Stimulated activated memory B cell treated with anti-CD40 and anti-IgM and Interleukin-4, amounts not matched to agents 10 μg/mL and 1 μg/mL and 100 μg/mL, for 72 hours (primary cell): Measurements from ENCODE around the gene GABRR3.
A peak's percentile ranks its signal among the peaks of the same experiment; 100 is the strongest.

Source experiments
- ATAC-seq: fragments of 150-1000 bp; cut with Tn5 transposase; 2 replicates; pipeline ENCODE4 v1.10.0; 2021
- H3K27ac Mint-ChIP-seq: one replicate; pipeline ENCODE4 v1.8.0; 2022; ENCODE audit warnings: mild to moderate bottlenecking, mixed read lengths
- H3K27me3 Mint-ChIP-seq: one replicate; pipeline ENCODE4 v1.8.0; 2022; ENCODE audit warnings: mixed read lengths
- H3K36me3 Mint-ChIP-seq: one replicate; pipeline ENCODE4 v1.8.0; 2022; ENCODE audit warnings: mixed read lengths
- H3K4me1 Mint-ChIP-seq: one replicate; pipeline ENCODE4 v1.8.0; 2022; ENCODE audit warnings: mixed read lengths
- H3K4me3 Mint-ChIP-seq: one replicate; pipeline ENCODE4 v1.8.0; 2022; ENCODE audit warnings: mild to moderate bottlenecking, moderate library complexity, mixed read lengths
- H3K9me3 Mint-ChIP-seq: one replicate; pipeline ENCODE4 v1.8.0; 2022; ENCODE audit warnings: mixed read lengths

The GABRR3 gene

DNA sequence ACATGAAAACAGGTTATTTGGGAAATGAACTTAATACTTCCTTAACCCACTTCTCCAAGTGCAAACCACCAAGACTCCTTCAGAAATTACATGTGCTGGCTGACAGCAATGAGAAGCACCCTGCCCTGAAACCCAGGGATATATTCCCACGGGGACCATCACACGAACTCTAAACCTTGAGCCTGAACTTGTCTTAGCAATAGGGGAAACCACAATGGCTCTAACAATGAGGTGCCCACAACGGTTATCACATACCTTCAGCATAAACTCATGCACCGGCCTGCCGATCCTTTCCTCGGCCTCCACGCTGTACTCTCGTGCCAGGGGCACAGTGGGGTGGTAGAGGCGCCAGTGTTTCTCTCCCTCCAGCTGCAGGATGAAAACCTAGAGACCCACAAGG lies 76.3 kb downstream of the GABRR3 start:
- H3K27ac Mint-ChIP-seq, result no peak overlapping the region
- no peak overlapping the region for H3K4me3 Mint-ChIP-seq
- H3K4me1 Mint-ChIP-seq, result peaks cover 25% of the 10 kb centered on the region
- H3K27me3 Mint-ChIP-seq, result no peaks in the 10 kb centered on the region
- peaks cover 69% of the 10 kb centered on the region for H3K36me3 Mint-ChIP-seq
- no peak for ATAC-seq
- no peaks in the 10 kb centered on the region for H3K9me3 Mint-ChIP-seq

GRCh38 chr3:97958396-97958795 lies 76.7 kb downstream of the GABRR3 start:
- Mint-ChIP-seq H3K4me1 (peaks cover 21% of the 10 kb centered on the region), H3K4me3 (no peak overlapping the region), H3K9me3 (no peaks in the 10 kb centered on the region), H3K27ac (no peak overlapping the region), H3K27me3 (no peaks in the 10 kb centered on the region), H3K36me3 (peaks cover 66% of the 10 kb centered on the region)
- no peak for ATAC-seq

- ATAC-seq, result no peak
- Mint-ChIP-seq H3K27me3 (no peaks in the 10 kb centered on the region), H3K9me3 (no peaks in the 10 kb centered on the region), H3K27ac (no peak overlapping the region), H3K4me3 (no peak overlapping the region), H3K4me1 (peaks cover 21% of the 10 kb centered on the region), H3K36me3 (peaks cover 72% of the 10 kb centered on the region)
Measured at GRCh38 chr3:97957617-97958311, 77.4 kb downstream of the GABRR3 start.

- H3K9me3 Mint-ChIP-seq, result no peaks in the 10 kb centered on the region
- no peak overlapping the region for H3K4me3 Mint-ChIP-seq
- H3K27me3 Mint-ChIP-seq, result no peaks in the 10 kb centered on the region
- no peak overlapping the region for H3K27ac Mint-ChIP-seq
- ATAC-seq, result no peak
- H3K36me3 Mint-ChIP-seq, result peaks cover 71% of the 10 kb centered on the region
- peaks cover 7% of the 10 kb centered on the region for H3K4me1 Mint-ChIP-seq
Measured at GRCh38 chr3:97956051-97956450, 79.1 kb downstream of the GABRR3 start.

- H3K4me1 Mint-ChIP-seq, result peaks cover 7% of the 10 kb centered on the region
- H3K9me3 Mint-ChIP-seq, result no peaks in the 10 kb centered on the region
- H3K27ac Mint-ChIP-seq, result no peak overlapping the region
- no peak overlapping the region for H3K4me3 Mint-ChIP-seq
- ATAC-seq, result peak; percentile 68
- no peaks in the 10 kb centered on the region for H3K27me3 Mint-ChIP-seq
- H3K36me3 Mint-ChIP-seq, result peaks cover 71% of the 10 kb centered on the region
Measured at GRCh38 chr3:97954228-97954827, 80.8 kb downstream of the GABRR3 start.

- Mint-ChIP-seq H3K4me3 (no peak overlapping the region), H3K27me3 (no peaks in the 10 kb centered on the region), H3K4me1 (peaks cover 7% of the 10 kb centered on the region), H3K27ac (no peak overlapping the region), H3K36me3 (peaks cover 75% of the 10 kb centered on the region), H3K9me3 (no peaks in the 10 kb centered on the region)
- ATAC-seq, result no peak
Measured at GRCh38 chr3:97952872-97953271, 82.2 kb downstream of the GABRR3 start.

GRCh38 chr3:97952280-97952679 lies 82.8 kb downstream of the GABRR3 start:
- Mint-ChIP-seq H3K36me3 (peaks cover 70% of the 10 kb centered on the region), H3K27ac (no peak overlapping the region), H3K9me3 (no peaks in the 10 kb centered on the region)

DNA sequence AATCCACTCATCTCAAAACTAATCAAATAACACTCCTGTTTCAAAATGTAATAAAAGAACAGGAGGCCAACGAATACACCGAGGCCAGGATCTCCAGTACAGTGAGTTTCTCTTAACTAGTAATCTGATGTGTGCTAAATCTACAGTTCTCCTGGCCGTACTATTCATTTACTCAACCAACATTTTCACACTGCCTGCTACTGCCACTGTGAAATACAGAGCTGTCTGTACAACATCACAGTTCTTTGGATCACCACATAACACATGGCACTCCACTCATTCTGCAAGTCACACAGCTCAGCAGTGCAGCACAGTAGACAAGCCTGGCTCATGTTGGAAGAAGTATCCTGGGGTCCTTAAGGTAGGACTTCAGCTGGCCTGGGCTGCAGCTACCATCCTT lies 84.8 kb downstream of the GABRR3 start:
- ATAC-seq, result no peak

More at GRCh38 chr3:97952280-97952679, 82.8 kb downstream of the GABRR3 start:
- ATAC-seq, result no peak
- no peak overlapping the region for H3K4me3 Mint-ChIP-seq
- H3K27me3 Mint-ChIP-seq, result no peaks in the 10 kb centered on the region
- H3K4me1 Mint-ChIP-seq, result peaks cover 7% of the 10 kb centered on the region

DNA sequence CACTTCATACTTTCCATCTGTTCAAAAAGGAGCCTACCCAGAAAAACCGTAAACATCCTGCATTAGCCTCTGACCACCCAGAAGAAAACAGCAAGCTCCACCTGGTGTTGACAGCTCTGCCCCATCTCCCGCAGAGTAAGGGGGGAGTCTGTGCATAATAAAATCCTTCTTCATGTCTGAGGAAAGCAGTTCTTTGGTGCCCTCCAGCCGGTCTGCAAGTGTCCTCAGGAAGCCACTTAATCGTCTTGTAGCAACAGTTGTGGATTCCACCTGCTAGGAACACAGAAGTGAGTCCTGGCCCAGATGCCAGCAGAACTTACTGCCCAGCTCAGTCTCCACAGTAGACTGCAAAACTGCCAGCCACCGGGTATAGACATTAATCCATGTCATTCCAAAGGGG lies 85.4 kb downstream of the GABRR3 start:
- no peak overlapping the region for H3K27ac Mint-ChIP-seq
- no peaks in the 10 kb centered on the region for H3K9me3 Mint-ChIP-seq
- ATAC-seq, result no peak
- H3K36me3 Mint-ChIP-seq, result peaks cover 78% of the 10 kb centered on the region
- no peaks in the 10 kb centered on the region for H3K4me1 Mint-ChIP-seq
- no peaks in the 10 kb centered on the region for H3K27me3 Mint-ChIP-seq
- no peak overlapping the region for H3K4me3 Mint-ChIP-seq

More for the DNA sequence above, 84.8 kb downstream of the GABRR3 start:
- no peak overlapping the region for H3K4me3 Mint-ChIP-seq
- H3K9me3 Mint-ChIP-seq, result no peaks in the 10 kb centered on the region
- no peak overlapping the region for H3K27ac Mint-ChIP-seq
- no peaks in the 10 kb centered on the region for H3K27me3 Mint-ChIP-seq
- peaks cover 81% of the 10 kb centered on the region for H3K36me3 Mint-ChIP-seq
- H3K4me1 Mint-ChIP-seq, result peaks cover 5% of the 10 kb centered on the region

DNA sequence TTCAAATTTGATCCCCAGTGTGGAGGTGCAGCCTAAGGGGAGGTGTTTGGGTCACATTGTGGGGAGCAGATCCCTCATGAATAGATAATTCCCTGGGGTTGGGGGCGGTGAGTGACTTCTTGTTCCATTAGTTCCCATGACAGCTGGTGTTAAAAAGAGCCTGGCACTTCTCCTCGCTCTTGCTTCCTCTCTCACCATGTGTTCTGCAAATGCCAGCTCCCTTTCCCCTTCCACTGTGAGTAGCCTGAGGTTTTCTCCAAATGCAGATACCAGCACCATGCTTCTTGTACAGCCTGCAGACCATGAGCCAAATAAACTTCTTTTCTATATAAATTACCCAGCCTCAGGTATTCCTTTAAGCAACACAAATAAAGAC lies 86.0 kb downstream of the GABRR3 start:
- H3K4me1 Mint-ChIP-seq, result no peaks in the 10 kb centered on the region
- H3K9me3 Mint-ChIP-seq, result no peaks in the 10 kb centered on the region
- no peaks in the 10 kb centered on the region for H3K27me3 Mint-ChIP-seq
- H3K36me3 Mint-ChIP-seq, result peaks cover 73% of the 10 kb centered on the region
- no peak overlapping the region for H3K4me3 Mint-ChIP-seq
- no peak overlapping the region for H3K27ac Mint-ChIP-seq
- no peak for ATAC-seq

- no peaks in the 10 kb centered on the region for H3K27me3 Mint-ChIP-seq
- peaks cover 76% of the 10 kb centered on the region for H3K36me3 Mint-ChIP-seq
- no peaks in the 10 kb centered on the region for H3K4me1 Mint-ChIP-seq
- no peak overlapping the region for H3K27ac Mint-ChIP-seq
- ATAC-seq, result no peak
- no peaks in the 10 kb centered on the region for H3K9me3 Mint-ChIP-seq
- no peak overlapping the region for H3K4me3 Mint-ChIP-seq
Measured at GRCh38 chr3:97948351-97949109, 86.6 kb downstream of the GABRR3 start.

GRCh38 chr3:97942801-97943546 lies 92.1 kb downstream of the GABRR3 start:
- peaks cover 27% of the 10 kb centered on the region for H3K36me3 Mint-ChIP-seq
- no peak for ATAC-seq

GRCh38 chr3:97940034-97940433 lies 95.1 kb downstream of the GABRR3 start:
- Mint-ChIP-seq H3K4me1 (no peaks in the 10 kb centered on the region), H3K27me3 (no peaks in the 10 kb centered on the region), H3K4me3 (no peak overlapping the region), H3K36me3 (peaks cover 6% of the 10 kb centered on the region), H3K27ac (no peak overlapping the region), H3K9me3 (no peaks in the 10 kb centered on the region)
- no peak for ATAC-seq

More at GRCh38 chr3:97942801-97943546, 92.1 kb downstream of the GABRR3 start:
- H3K27ac Mint-ChIP-seq, result no peak overlapping the region
- no peaks in the 10 kb centered on the region for H3K4me1 Mint-ChIP-seq
- no peaks in the 10 kb centered on the region for H3K9me3 Mint-ChIP-seq
- no peaks in the 10 kb centered on the region for H3K27me3 Mint-ChIP-seq
- no peak overlapping the region for H3K4me3 Mint-ChIP-seq

DNA sequence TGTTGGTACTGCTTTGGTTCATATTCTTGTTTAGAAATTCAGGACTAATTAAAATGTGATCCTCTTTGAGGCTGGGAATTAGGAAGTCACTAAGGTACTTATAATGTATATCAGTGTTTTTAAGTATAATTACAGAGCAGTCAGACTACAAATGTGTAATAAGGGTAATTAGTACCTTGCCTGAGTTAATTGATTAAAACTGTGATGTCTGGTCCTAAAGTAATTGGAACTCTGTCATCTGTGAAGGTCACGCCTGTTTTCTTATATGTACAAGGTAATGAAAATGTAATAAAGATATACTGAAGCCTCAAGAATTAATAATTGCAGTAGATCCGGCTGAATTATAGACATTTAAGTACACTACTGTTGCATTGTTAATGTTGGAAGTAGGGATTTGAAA lies 95.7 kb downstream of the GABRR3 start:
- no peaks in the 10 kb centered on the region for H3K9me3 Mint-ChIP-seq
- H3K4me3 Mint-ChIP-seq, result no peak overlapping the region
- no peak overlapping the region for H3K27ac Mint-ChIP-seq
- peaks cover 6% of the 10 kb centered on the region for H3K36me3 Mint-ChIP-seq
- no peaks in the 10 kb centered on the region for H3K4me1 Mint-ChIP-seq
- no peaks in the 10 kb centered on the region for H3K27me3 Mint-ChIP-seq
- ATAC-seq, result no peak

DNA sequence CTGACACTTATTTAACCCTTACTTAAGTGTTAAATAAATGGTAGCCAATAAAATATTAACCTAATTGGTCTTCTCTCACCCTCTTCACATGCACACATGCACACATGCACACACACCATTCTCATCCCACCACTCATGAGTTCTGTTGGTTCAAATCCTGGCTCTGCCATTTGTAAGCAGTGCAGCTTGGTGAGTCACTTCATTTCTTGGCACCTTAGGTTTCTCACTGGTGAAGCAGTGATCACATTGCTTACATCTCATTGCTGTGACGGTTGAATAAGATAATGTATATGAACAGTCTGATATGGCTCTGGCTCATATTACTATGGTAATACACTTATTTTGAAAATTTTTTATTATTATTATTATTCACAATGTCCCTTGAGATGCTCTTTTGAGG lies 96.7 kb downstream of the GABRR3 start:
- Mint-ChIP-seq H3K36me3 (no peaks in the 10 kb centered on the region), H3K4me3 (no peak overlapping the region), H3K9me3 (no peaks in the 10 kb centered on the region), H3K27ac (no peak overlapping the region), H3K4me1 (no peaks in the 10 kb centered on the region), H3K27me3 (no peaks in the 10 kb centered on the region)
- no peak for ATAC-seq
